Stimulated activated naive B cell treated with anti-CD40 and anti-IgM and Interleukin-4, amounts not matched to agents 10 μg/mL and 1 μg/mL and 100 μg/mL, for 72 hours (primary cell): ENCODE results near the gene TRAF5.
"Not testable (repeated sequence)": the region's sequence is repeated elsewhere in the genome, so short reads cannot be mapped to it uniquely, and the experiment has no call there.

ENCODE experiments used
- ATAC-seq, 2 donors: fragments of 150-1000 bp; cut with Tn5 transposase; replicated peaks; 2 replicates each; pipeline ENCODE4 v1.10.0; 2021; ENCODE audit warnings: moderate library complexity in 1 of 2
- DNase-seq: peaks from one replicate; pipeline ENCODE4 v3.0.0; 2021
- H3K27ac Mint-ChIP-seq: one replicate; pipeline ENCODE4 v1.8.0; 2022; ENCODE audit warnings: mild to moderate bottlenecking, mixed read lengths
- H3K27me3 Mint-ChIP-seq, 2 donors: one replicate each; pipeline ENCODE4 v1.8.0; 2022; ENCODE audit warnings: mixed read lengths in 2 of 2
- H3K36me3 Mint-ChIP-seq, 2 donors: one replicate each; pipeline ENCODE4 v1.8.0; 2022; ENCODE audit warnings: mixed read lengths in 2 of 2, mild to moderate bottlenecking in 1 of 2
- H3K4me1 Mint-ChIP-seq, 2 donors: one replicate each; pipeline ENCODE4 v1.8.0; 2022; ENCODE audit warnings: mixed read lengths in 2 of 2, mild to moderate bottlenecking in 1 of 2
- H3K4me3 Mint-ChIP-seq, 2 donors: one replicate each; pipeline ENCODE4 v1.8.0; 2022; ENCODE audit warnings: mild to moderate bottlenecking in 2 of 2, mixed read lengths in 2 of 2, moderate library complexity in 1 of 2
- H3K9me3 Mint-ChIP-seq, 2 donors: one replicate each; pipeline ENCODE4 v1.8.0; 2022; ENCODE audit warnings: mixed read lengths in 2 of 2, mild to moderate bottlenecking in 1 of 2

The TRAF5 gene

GRCh38 chr1:211384524-211384923 is 57.9 kb downstream of the TRAF5 start:
- ATAC-seq (no peak), DNase-seq (no peak)
- no peak overlapping the region for H3K4me3 Mint-ChIP-seq
- H3K27ac Mint-ChIP-seq: no peak overlapping the region
- peaks cover 8 to 24% of the 10 kb centered on the region in 2 donors for H3K4me1 Mint-ChIP-seq
- peaks cover 0 to 5% of the 10 kb centered on the region in 2 donors for H3K36me3 Mint-ChIP-seq
- no peaks in the 10 kb centered on the region for H3K27me3 Mint-ChIP-seq
- H3K9me3 Mint-ChIP-seq: no peaks in the 10 kb centered on the region

DNA sequence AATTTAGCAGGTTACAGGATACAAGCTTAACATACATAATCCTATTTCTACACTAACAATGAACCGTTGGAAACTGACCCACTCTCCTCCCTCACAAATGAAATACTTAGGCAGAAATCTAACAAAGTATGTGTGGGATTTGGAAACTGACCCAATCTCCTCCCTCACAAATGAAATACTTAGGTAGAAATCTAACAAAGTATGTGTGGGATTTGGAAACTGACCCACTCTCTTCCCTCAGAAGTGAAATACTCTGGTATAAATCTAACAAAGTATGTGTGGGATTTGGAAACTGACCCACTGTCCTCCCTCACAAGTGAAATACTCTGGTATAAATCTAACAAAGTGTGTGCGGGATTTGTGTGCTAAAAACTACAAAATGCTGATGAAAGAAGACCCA is 60.3 kb downstream of the TRAF5 start:
- no peaks in the 10 kb centered on the region for H3K27me3 Mint-ChIP-seq
- no peaks in the 10 kb centered on the region for H3K9me3 Mint-ChIP-seq
- no peak overlapping the region for H3K4me3 Mint-ChIP-seq
- DNase-seq (no peak), ATAC-seq (no peak)
- peaks cover 4 to 5% of the 10 kb centered on the region in 2 donors for H3K36me3 Mint-ChIP-seq
- H3K4me1 Mint-ChIP-seq: peaks cover 5 to 18% of the 10 kb centered on the region in 2 donors
- no peak overlapping the region for H3K27ac Mint-ChIP-seq

- not testable (repeated sequence) for H3K4me1 Mint-ChIP-seq, H3K27ac Mint-ChIP-seq, DNase-seq, ATAC-seq, H3K27me3 Mint-ChIP-seq, H3K9me3 Mint-ChIP-seq, H3K4me3 Mint-ChIP-seq
- H3K36me3 Mint-ChIP-seq: peaks cover 13 to 15% of the 10 kb centered on the region in 2 donors
These were observed 64.2 kb downstream of the TRAF5 start for GRCh38 chr1:211390829-211391228.

- H3K4me1 Mint-ChIP-seq: no peaks in the 10 kb centered on the region
- peaks cover 14 to 22% of the 10 kb centered on the region in 2 donors for H3K36me3 Mint-ChIP-seq
- H3K27ac Mint-ChIP-seq: no peak overlapping the region
- no peak overlapping the region for H3K4me3 Mint-ChIP-seq
- ATAC-seq (no peak), DNase-seq (no peak)
- H3K27me3 Mint-ChIP-seq: no peaks in the 10 kb centered on the region
- no peaks in the 10 kb centered on the region for H3K9me3 Mint-ChIP-seq
These were observed 66.6 kb downstream of the TRAF5 start for GRCh38 chr1:211393203-211393602.

GRCh38 chr1:211398266-211398930 is 71.8 kb downstream of the TRAF5 start:
- H3K36me3 Mint-ChIP-seq: peaks cover 34 to 44% of the 10 kb centered on the region in 2 donors
- H3K9me3 Mint-ChIP-seq, DNase-seq, ATAC-seq, H3K27me3 Mint-ChIP-seq, H3K4me3 Mint-ChIP-seq: not testable (repeated sequence)
- peak overlapping the region; percentile 60 for H3K27ac Mint-ChIP-seq
- peaks cover 15 to 17% of the 10 kb centered on the region in 2 donors for H3K4me1 Mint-ChIP-seq

DNA sequence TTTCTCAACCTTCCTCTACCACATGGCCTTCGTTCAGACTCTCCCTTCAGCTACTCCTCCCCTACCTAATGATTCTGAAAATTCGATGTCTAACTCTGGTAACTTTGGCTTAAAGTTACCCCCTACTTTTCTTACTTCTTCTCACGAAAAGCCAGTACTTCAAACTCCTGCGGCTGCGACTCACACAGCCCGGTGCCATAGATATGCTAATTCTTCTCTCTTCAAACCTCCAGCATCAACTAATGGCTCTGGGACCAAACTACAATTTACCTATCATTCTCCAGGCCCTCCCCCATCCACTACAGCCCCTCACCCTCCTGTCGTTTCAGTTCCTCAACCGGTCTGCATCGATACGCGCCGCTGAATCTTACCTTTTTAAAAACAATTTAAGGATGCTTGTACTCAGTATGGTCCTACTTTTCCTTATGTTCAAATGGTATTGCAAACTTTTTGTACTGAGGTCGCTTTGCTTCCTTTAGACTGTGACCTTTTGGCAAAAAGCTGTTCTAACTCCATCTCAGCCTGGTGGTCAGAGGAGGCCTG is 73.3 kb downstream of the TRAF5 start:
- not testable (repeated sequence) for H3K27me3 Mint-ChIP-seq, ATAC-seq, DNase-seq, H3K9me3 Mint-ChIP-seq, H3K4me3 Mint-ChIP-seq
- H3K4me1 Mint-ChIP-seq: peaks cover 15 to 17% of the 10 kb centered on the region in 2 donors
- H3K36me3 Mint-ChIP-seq: peaks cover 37 to 43% of the 10 kb centered on the region in 2 donors
- H3K27ac Mint-ChIP-seq: peak overlapping the region; percentile 20

- H3K27me3 Mint-ChIP-seq, H3K27ac Mint-ChIP-seq, ATAC-seq, DNase-seq, H3K4me3 Mint-ChIP-seq: not testable (repeated sequence)
- Mint-ChIP-seq H3K9me3 (peaks cover 9 to 11% of the 10 kb centered on the region in 2 donors), H3K4me1 (peaks cover 18 to 20% of the 10 kb centered on the region in 2 donors), H3K36me3 (peaks cover 44 to 52% of the 10 kb centered on the region in 2 donors)
These were observed 75.1 kb downstream of the TRAF5 start for GRCh38 chr1:211401751-211402150.

GRCh38 chr1:211406086-211406485 is 79.5 kb downstream of the TRAF5 start:
- not testable (repeated sequence) for H3K27ac Mint-ChIP-seq, DNase-seq

GRCh38 chr1:211407749-211408148 is 81.1 kb downstream of the TRAF5 start:
- peaks cover 27 to 37% of the 10 kb centered on the region in 2 donors for H3K36me3 Mint-ChIP-seq
- not testable (repeated sequence) for H3K9me3 Mint-ChIP-seq, H3K4me3 Mint-ChIP-seq, H3K27ac Mint-ChIP-seq, ATAC-seq, H3K27me3 Mint-ChIP-seq, DNase-seq
- peaks cover 11 to 20% of the 10 kb centered on the region in 2 donors for H3K4me1 Mint-ChIP-seq

More at GRCh38 chr1:211406086-211406485, 79.5 kb downstream of the TRAF5 start:
- peaks cover 33 to 48% of the 10 kb centered on the region in 2 donors for H3K36me3 Mint-ChIP-seq
- H3K9me3 Mint-ChIP-seq: peaks cover 7 to 15% of the 10 kb centered on the region in 2 donors
- H3K4me3 Mint-ChIP-seq, ATAC-seq, H3K27me3 Mint-ChIP-seq: not testable (repeated sequence)
- H3K4me1 Mint-ChIP-seq: peaks cover 12 to 21% of the 10 kb centered on the region in 2 donors

GRCh38 chr1:211411639-211412038 is 85.0 kb downstream of the TRAF5 start:
- H3K4me3 Mint-ChIP-seq: no peak overlapping the region
- DNase-seq: no peak
- no peaks in the 10 kb centered on the region for H3K27me3 Mint-ChIP-seq
- peaks cover 12 to 24% of the 10 kb centered on the region in 2 donors for H3K4me1 Mint-ChIP-seq
- H3K9me3 Mint-ChIP-seq: peaks cover 4% of the 10 kb centered on the region in 2 donors
- ATAC-seq: no peak
- no peak overlapping the region for H3K27ac Mint-ChIP-seq
- H3K36me3 Mint-ChIP-seq: peaks cover 13 to 24% of the 10 kb centered on the region in 2 donors

DNA sequence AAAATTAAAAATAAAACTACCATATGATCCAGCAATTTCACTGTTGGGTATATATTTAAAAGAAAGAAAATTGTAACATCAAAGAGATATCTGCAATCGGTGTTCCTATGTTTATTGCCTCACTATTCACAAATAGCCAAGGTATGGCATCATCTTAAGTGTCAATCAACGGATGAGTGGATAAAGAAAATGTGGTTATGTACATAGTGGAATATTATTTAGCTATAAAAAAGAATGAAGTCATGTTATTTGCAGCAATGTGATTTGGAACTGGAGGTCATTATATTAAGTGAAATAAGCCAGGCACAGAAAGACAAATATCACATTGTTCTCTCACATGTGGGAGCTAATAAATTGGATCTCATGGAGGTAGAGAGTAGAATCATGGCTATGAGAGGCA is 89.1 kb downstream of the TRAF5 start:
- Mint-ChIP-seq H3K9me3 (peaks cover 0 to 2% of the 10 kb centered on the region in 2 donors), H3K4me3 (peak overlapping the region; percentile 67 to 77), H3K4me1 (peaks cover 9 to 19% of the 10 kb centered on the region in 2 donors), H3K27ac (no peak overlapping the region), H3K27me3 (no peaks in the 10 kb centered on the region), H3K36me3 (peaks cover 8 to 9% of the 10 kb centered on the region in 2 donors)
- ATAC-seq: no peak
- DNase-seq: no peak

GRCh38 chr1:211416246-211416627 is 89.6 kb downstream of the TRAF5 start:
- not testable (repeated sequence) for H3K27me3 Mint-ChIP-seq, H3K27ac Mint-ChIP-seq, H3K36me3 Mint-ChIP-seq, H3K9me3 Mint-ChIP-seq
- Mint-ChIP-seq H3K4me1 (peaks cover 9 to 22% of the 10 kb centered on the region in 2 donors), H3K4me3 (peak overlapping the region; percentile 67 to 77)
- ATAC-seq (peak; percentile 70 to 74), DNase-seq (peak; percentile 29)

DNA sequence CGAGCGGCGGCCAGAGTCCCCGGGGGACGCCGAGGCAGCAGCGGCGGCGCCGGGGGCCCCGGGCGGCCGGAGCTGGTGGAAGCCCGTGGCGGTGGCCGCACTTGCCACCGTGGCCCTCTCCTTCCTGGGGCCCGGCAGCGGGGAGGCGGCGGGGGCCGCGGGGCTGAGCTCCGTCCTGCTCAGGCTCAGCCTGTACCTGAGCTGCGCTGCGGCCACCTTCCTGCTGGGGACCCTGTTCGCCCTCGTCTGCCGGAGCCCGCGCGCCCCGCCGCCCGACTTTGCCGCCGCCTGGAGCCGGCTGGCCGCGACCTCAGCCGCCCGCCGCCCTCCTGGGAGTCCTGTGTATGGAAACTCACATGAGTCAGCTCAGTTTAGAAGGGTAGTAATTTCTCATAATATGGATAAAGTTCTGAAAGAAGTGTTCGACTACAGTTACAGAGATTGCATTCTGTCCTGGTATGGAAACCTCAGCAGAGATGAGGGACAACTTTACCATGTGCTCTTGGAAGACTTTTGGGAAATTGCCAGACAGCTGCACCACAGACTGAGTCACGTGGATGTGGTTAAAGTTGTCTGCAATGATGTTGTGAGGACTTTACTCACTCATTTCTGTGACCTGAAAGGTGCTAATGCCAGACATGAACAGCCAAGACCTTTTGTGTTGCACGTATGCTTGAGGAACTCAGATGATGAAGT is 90.1 kb downstream of the TRAF5 start:
- H3K4me3 Mint-ChIP-seq: peak overlapping the region; percentile 70 to 79
- H3K4me1 Mint-ChIP-seq: peaks cover 9 to 22% of the 10 kb centered on the region in 2 donors
- ATAC-seq: peak; percentile 78 to 81
- H3K9me3 Mint-ChIP-seq, H3K36me3 Mint-ChIP-seq, H3K27me3 Mint-ChIP-seq: not testable (repeated sequence)
- peak overlapping the region; percentile 75 for H3K27ac Mint-ChIP-seq
- DNase-seq: peak; percentile 45

GRCh38 chr1:211420389-211420788 is 93.8 kb downstream of the TRAF5 start:
- DNase-seq (no peak), ATAC-seq (no peak)
- Mint-ChIP-seq H3K4me1 (peaks cover 9 to 22% of the 10 kb centered on the region in 2 donors), H3K9me3 (no peaks in the 10 kb centered on the region), H3K4me3 (no peak overlapping the region), H3K36me3 (peaks cover 3 to 4% of the 10 kb centered on the region in 2 donors), H3K27me3 (no peaks in the 10 kb centered on the region), H3K27ac (no peak overlapping the region)
